AG04450 (cell line): ENCODE data around the gene SMAD3. TPM values are rescaled to one million over a fixed set of nuclear protein-coding genes. Genes with fewer than 3 reads are reported as not detected.
A peak's percentile ranks its signal among the peaks of the same experiment; 100 is the strongest.
"Not testable (repeated sequence)": the region's sequence is repeated elsewhere in the genome, so short reads cannot be mapped to it uniquely, and the experiment has no call there.

Experiments
- CTCF ChIA-PET: fragments of 300-600, 350-600 bp; formaldehyde crosslinking; extraction: SDS; loops from one replicate; lab custom pipeline; 2022; ENCODE audit warnings: antibody characterized with exemption, inconsistent platforms; lab: Charles Lee
- POLR2A ChIA-PET: fragments of 350-600 bp; formaldehyde crosslinking; extraction: SDS; loops from one replicate; lab custom pipeline; 2021; ENCODE audit warnings: antibody characterized with exemption, inconsistent platforms; lab: Yijun Ruan, JAX
- DNase-seq: peaks from one replicate; pipeline ENCODE4 v3.0.0-alpha.2; 2011; ENCODE audit warnings: low read depth, low spot score
- H3K27ac ChIP-seq: one replicate; pipeline ENCODE4 v1.5.1; 2012; ENCODE audit warnings: low read depth, low read length, control low read depth
- H3K27me3 ChIP-seq: one replicate; pipeline ENCODE4 v1.6.0; 2012; ENCODE audit warnings: low read length; ENCODE audit not compliant: control insufficient read depth, insufficient read depth
- H3K4me3 ChIP-seq: 2 replicates; pipeline ENCODE4 v1.5.1; 2011; ENCODE audit warnings: mild to moderate bottlenecking, low read depth, low read length, control low read depth
- H3K9me3 ChIP-seq: 2 replicates; pipeline ENCODE4 v1.5.1; 2012; ENCODE audit warnings: low read length; ENCODE audit not compliant: control insufficient read depth, insufficient read depth
- CTCF ChIP-seq: IDR thresholded peaks from 2 replicates; pipeline ENCODE4 v1.5.1; 2011; ENCODE audit warnings: low read depth, low read length, control low read depth, inconsistent platforms
- polyA plus RNA-seq: library from polyadenylated mRNA; depleted of rRNA; stranded (reverse); fragments of >200 nt; gene quantifications from 2 replicates; pipeline ENCODE4 v1.2.3, GENCODE V29; 2011

The SMAD3 gene
- polyA plus RNA-seq, 1 experiment, result 115 TPM

GRCh38 chr15:67070892-67071664, 5.7 kb downstream of the SMAD3 start:
- no peak for TF ChIP-seq CTCF
- POLR2A ChIA-PET, result interaction anchor here (1.2 to 1.6 kb wide), 2 partner anchors 64 to 125 kb away, joined by 3 to 4 read pairs; no protein-coding TSS in a partner anchor
- Histone ChIP-seq H3K27ac (no peak overlapping the region), H3K9me3 (peaks cover 2% of the 10 kb centered on the region; the same call in 1 of the 2 replicates), H3K27me3 (no peaks in the 10 kb centered on the region), H3K4me3 (peak overlapping the region; percentile 56)
- CTCF ChIA-PET, result interaction anchor here (1.3 kb wide), 1 partner anchor 124 kb away, joined by 4 read pairs; no protein-coding TSS in a partner anchor
- DNase-seq, result no peak

- CTCF ChIA-PET, result interaction anchor here (0.7 kb wide), 1 partner anchor 232 kb away, joined by 3 read pairs; no protein-coding TSS in a partner anchor
- Histone ChIP-seq H3K27me3 (no peaks in the 10 kb centered on the region), H3K9me3 (no peaks in the 10 kb centered on the region), H3K4me3 (peak overlapping the region; percentile 35), H3K27ac (peak overlapping the region; percentile 55)
- no peak for TF ChIP-seq CTCF
- POLR2A ChIA-PET, result interaction anchor here (0.6 to 1.0 kb wide), 2 partner anchors 12 to 106 kb away, joined by 5 to 6 read pairs; no protein-coding TSS in a partner anchor
- no peak for DNase-seq
Observed at GRCh38 chr15:67072442-67072841, 7.0 kb downstream of the SMAD3 start.

GRCh38 chr15:67072958-67073357, 7.6 kb downstream of the SMAD3 start:
- peak overlapping the region; percentile 35 for H3K4me3 ChIP-seq
- CTCF ChIA-PET, result interaction anchor here (0.5 to 0.7 kb wide), 2 partner anchors 231 to 804 kb away, joined by 3 to 6 read pairs; no protein-coding TSS in a partner anchor
- no peaks in the 10 kb centered on the region for H3K9me3 ChIP-seq
- peak overlapping the region; percentile 55 for H3K27ac ChIP-seq
- no peak for DNase-seq
- no peak for TF ChIP-seq CTCF
- POLR2A ChIA-PET, result interaction anchor here (0.6 to 1.8 kb wide), 3 partner anchors 7 to 106 kb away, joined by 5 to 6 read pairs (median 6); partner anchors contain the start of gene SMAD3
- H3K27me3 ChIP-seq, result no peaks in the 10 kb centered on the region

GRCh38 chr15:67074886-67075229, 9.5 kb downstream of the SMAD3 start:
- TF ChIP-seq CTCF, result no peak
- Histone ChIP-seq H3K27ac (peak overlapping the region; percentile 43), H3K9me3 (no peaks in the 10 kb centered on the region), H3K27me3 (no peaks in the 10 kb centered on the region), H3K4me3 (no peak overlapping the region)
- ChIA-PET POLR2A (interaction anchor here (0.9 to 1.8 kb wide), 2 partner anchors 9 to 30 kb away, joined by 4 to 6 read pairs; partner anchors contain the start of gene SMAD3), CTCF (no interaction called here)
- no peak for DNase-seq

- peak overlapping the region; percentile 57 for H3K27ac ChIP-seq
- CTCF ChIA-PET, H3K9me3 ChIP-seq, DNase-seq, H3K4me3 ChIP-seq, H3K27me3 ChIP-seq: not testable (repeated sequence)
- POLR2A ChIA-PET, result interaction anchor here (0.6 to 1.1 kb wide), 4 partner anchors 32 to 127 kb away, joined by 3 to 6 read pairs (median 4); no protein-coding TSS in a partner anchor
Observed at GRCh38 chr15:67075555-67076135, 10.2 kb downstream of the SMAD3 start.
